Caco-2 (cell line): Measurements from ENCODE around the gene UBE2H. TPM values are rescaled to one million over a fixed set of nuclear protein-coding genes. Genes with fewer than 3 reads are reported as not detected.
A peak's percentile ranks its signal among the peaks of the same experiment; 100 is the strongest.

ENCODE experiments used
- BruUV-seq: library from RNA; stranded (reverse); fragments of 400-500 nt; replicated peaks from 2 replicates; lab custom pipeline; 2021; lab: Mats Ljungman, UMichigan
- CTCF ChIA-PET: fragments of 300-600 bp; sonication (Branson Sonifier 250); formaldehyde crosslinking; loops from one replicate; lab custom pipeline; 2022; ENCODE audit warnings: antibody characterized with exemption; lab: Charles Lee
- POLR2A ChIA-PET: fragments of 300-600 bp; sonication (Branson Sonifier 250); formaldehyde crosslinking; loops from one replicate; lab custom pipeline; 2022; ENCODE audit warnings: antibody characterized with exemption; lab: Charles Lee
- DNase-seq, 2 experiments: peaks; one replicate each; pipeline versions ENCODE4 v3.0.0 to v3.0.0-alpha.2; 2020 to 2022
- H3K27me3 ChIP-seq: replicated peaks from 2 replicates; pipeline ENCODE4 v1.6.0; 2011; ENCODE audit warnings: low read length; ENCODE audit not compliant: control insufficient read depth, insufficient read depth
- H3K36me3 ChIP-seq: 2 replicates; pipeline ENCODE4 v1.5.1; 2011; ENCODE audit warnings: low read length; ENCODE audit not compliant: control insufficient read depth, insufficient read depth
- H3K4me1 ChIP-seq: fragments of 250-450 bp; sonication (Bioruptor Pico); 2 replicates; pipeline ENCODE4 v1.5.1; 2020; ENCODE audit warnings: mild to moderate bottlenecking
- H3K4me3 ChIP-seq: 2 replicates; pipeline ENCODE4 v1.5.1; 2011; ENCODE audit warnings: low read depth, mild to moderate bottlenecking, control low read depth, low read length
- H3K9me3 ChIP-seq: fragments of 250-450 bp; sonication (Bioruptor Pico); 2 replicates; pipeline ENCODE4 v1.5.1; 2020; ENCODE audit warnings: mild to moderate bottlenecking, moderate library complexity
- H3K27ac Mint-ChIP-seq: one replicate; pipeline ENCODE4 v1.8.0; 2022; ENCODE audit warnings: mixed read lengths; ENCODE audit not compliant: unreplicated experiment
- H3K27me3 Mint-ChIP-seq: one replicate; pipeline ENCODE4 v1.8.0; 2022; ENCODE audit warnings: mixed read lengths; ENCODE audit not compliant: insufficient read depth, unreplicated experiment
- H3K36me3 Mint-ChIP-seq: one replicate; pipeline ENCODE4 v1.8.0; 2022; ENCODE audit warnings: mild to moderate bottlenecking, mixed read lengths; ENCODE audit not compliant: insufficient read depth, unreplicated experiment
- H3K4me1 Mint-ChIP-seq: one replicate; pipeline ENCODE4 v1.8.0; 2022; ENCODE audit warnings: low read depth, mixed read lengths; ENCODE audit not compliant: unreplicated experiment
- H3K4me3 Mint-ChIP-seq: one replicate; pipeline ENCODE4 v1.8.0; 2022; ENCODE audit warnings: mild to moderate bottlenecking, moderate library complexity, mixed read lengths; ENCODE audit not compliant: unreplicated experiment
- H3K9me3 Mint-ChIP-seq: one replicate; pipeline ENCODE4 v1.8.0; 2022; ENCODE audit warnings: mixed read lengths; ENCODE audit not compliant: unreplicated experiment
- intact Hi-C: fragments of 100-400 bp; cut with micrococcal nuclease; formaldehyde crosslinking; loops from one replicate; pipeline ENCODE4 v1.10.0; 2022; ENCODE audit not compliant: unreplicated experiment
- total RNA-seq: library from RNA; stranded (reverse); gene quantifications from 2 replicates; pipeline ENCODE4 v1.2.3, GENCODE V29; 2022
- TF ChIP-seq, protein P1 (sequence below), 2 experiments: fragments of 200-600 bp in 1 of 2; IDR thresholded peaks; 1 replicate in 1 of 2; 2 replicates in 1 of 2; pipeline versions ENCODE4 v1.5.1 to v1.8.0; 2011 to 2022; ENCODE audit warnings: antibody characterized with exemption in 1 of 2, control low read depth in 1 of 2, inconsistent platforms in 1 of 2, low read depth in 1 of 2, low read length in 1 of 2, mild to moderate bottlenecking in 1 of 2, moderate library complexity in 1 of 2; ENCODE audit not compliant: insufficient read depth in 1 of 2, severe bottlenecking in 1 of 2, unreplicated experiment in 1 of 2

The UBE2H gene
- total RNA-seq, 1 experiment from 2014 or later, result 35.7 TPM

DNA sequence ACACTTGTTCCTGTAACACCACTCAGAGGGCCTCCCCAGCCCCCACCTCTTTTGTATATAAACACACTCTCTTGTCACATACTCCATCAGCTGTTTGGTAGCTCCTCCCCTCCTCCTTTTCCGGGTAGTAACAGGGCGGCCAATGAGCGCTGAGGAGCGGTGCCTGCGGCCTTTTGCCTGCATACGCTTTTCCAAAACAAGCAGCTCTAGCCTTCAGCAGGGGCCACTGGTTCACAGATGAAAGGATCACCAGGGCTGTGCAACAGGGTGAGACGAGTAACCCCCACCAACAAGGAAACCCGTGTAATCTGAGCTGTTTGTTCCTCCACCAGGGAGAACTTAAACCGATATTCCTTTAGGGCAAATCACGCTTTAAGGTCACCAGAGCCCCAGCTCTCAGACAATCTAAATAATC, 3.9 kb downstream of the UBE2H start:
- POLR2A ChIA-PET, result interaction anchor here (0.5 to 1.6 kb wide), 4 partner anchors 10 to 124 kb away, joined by 4 to 20 read pairs (median 6); no protein-coding TSS in a partner anchor
- no peaks in the 10 kb centered on the region for H3K9me3 ChIP-seq
- H3K27me3 ChIP-seq, result no peaks in the 10 kb centered on the region
- H3K4me1 ChIP-seq, result peaks cover 27% of the 10 kb centered on the region
- peaks cover 14% of the 10 kb centered on the region for H3K36me3 Mint-ChIP-seq
- no peak overlapping the region for H3K27ac Mint-ChIP-seq
- H3K9me3 Mint-ChIP-seq, result no peaks in the 10 kb centered on the region
- H3K36me3 ChIP-seq, result no peaks in the 10 kb centered on the region
- CTCF ChIA-PET, result interaction anchor here (0.7 to 1.7 kb wide), 7 partner anchors 10 to 581 kb away, joined by 3 to 10 read pairs (median 4); partner anchors contain the start of gene KLHDC10
- intact Hi-C loops, result no loop called here
- H3K4me1 Mint-ChIP-seq, result no peaks in the 10 kb centered on the region
- H3K4me3 ChIP-seq, result peak overlapping the region; percentile 80
- H3K4me3 Mint-ChIP-seq, result no peak overlapping the region
- H3K27me3 Mint-ChIP-seq, result no peaks in the 10 kb centered on the region
- TF ChIP-seq, protein P1, sequence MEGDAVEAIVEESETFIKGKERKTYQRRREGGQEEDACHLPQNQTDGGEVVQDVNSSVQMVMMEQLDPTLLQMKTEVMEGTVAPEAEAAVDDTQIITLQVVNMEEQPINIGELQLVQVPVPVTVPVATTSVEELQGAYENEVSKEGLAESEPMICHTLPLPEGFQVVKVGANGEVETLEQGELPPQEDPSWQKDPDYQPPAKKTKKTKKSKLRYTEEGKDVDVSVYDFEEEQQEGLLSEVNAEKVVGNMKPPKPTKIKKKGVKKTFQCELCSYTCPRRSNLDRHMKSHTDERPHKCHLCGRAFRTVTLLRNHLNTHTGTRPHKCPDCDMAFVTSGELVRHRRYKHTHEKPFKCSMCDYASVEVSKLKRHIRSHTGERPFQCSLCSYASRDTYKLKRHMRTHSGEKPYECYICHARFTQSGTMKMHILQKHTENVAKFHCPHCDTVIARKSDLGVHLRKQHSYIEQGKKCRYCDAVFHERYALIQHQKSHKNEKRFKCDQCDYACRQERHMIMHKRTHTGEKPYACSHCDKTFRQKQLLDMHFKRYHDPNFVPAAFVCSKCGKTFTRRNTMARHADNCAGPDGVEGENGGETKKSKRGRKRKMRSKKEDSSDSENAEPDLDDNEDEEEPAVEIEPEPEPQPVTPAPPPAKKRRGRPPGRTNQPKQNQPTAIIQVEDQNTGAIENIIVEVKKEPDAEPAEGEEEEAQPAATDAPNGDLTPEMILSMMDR (IDR thresholded peaks at IDR 0.05; ENCODE audit: insufficient read depth in 1 of 2, low read depth in 1 of 2, low read length in 1 of 2, severe bottlenecking in 1 of 2, unreplicated experiment in 1 of 2), result no peak
- BruUV-seq, result no TSS peak
- DNase-seq, result peak; percentile 92 to 95

DNA sequence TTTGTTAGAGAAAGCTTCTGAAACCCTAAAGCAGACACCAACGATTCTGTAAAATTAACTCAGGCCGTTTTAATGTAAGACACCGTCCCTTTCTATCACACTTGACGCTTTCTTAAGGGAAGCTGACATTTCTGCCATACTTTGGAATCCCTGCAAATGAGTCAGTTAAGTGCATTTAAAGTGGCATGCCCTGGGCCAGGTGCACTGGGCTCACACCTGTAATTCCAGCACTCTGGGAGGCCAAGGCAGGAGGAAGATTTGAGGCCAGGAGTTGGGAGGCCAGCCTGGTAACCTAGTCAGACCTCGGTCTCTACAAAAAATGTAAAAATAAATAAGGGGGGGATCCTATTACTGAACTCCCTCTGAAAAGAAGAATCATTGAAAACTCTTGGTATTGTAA, 4.4 kb downstream of the UBE2H start:
- Histone ChIP-seq H3K27me3 (no peaks in the 10 kb centered on the region), H3K4me3 (no peak overlapping the region), H3K9me3 (no peaks in the 10 kb centered on the region), H3K36me3 (no peaks in the 10 kb centered on the region), H3K4me1 (peaks cover 27% of the 10 kb centered on the region)
- no peak for DNase-seq
- H3K27me3 Mint-ChIP-seq, result no peaks in the 10 kb centered on the region
- H3K4me1 Mint-ChIP-seq, result no peaks in the 10 kb centered on the region
- TF ChIP-seq, protein P1 (IDR thresholded peaks at IDR 0.05; ENCODE audit: insufficient read depth in 1 of 2, low read depth in 1 of 2, low read length in 1 of 2, severe bottlenecking in 1 of 2, unreplicated experiment in 1 of 2), result no peak
- intact Hi-C loops, result no loop called here
- H3K36me3 Mint-ChIP-seq, result peaks cover 14% of the 10 kb centered on the region
- no peaks in the 10 kb centered on the region for H3K9me3 Mint-ChIP-seq
- H3K27ac Mint-ChIP-seq, result no peak overlapping the region
- POLR2A ChIA-PET, result interaction anchor here (0.6 to 1.6 kb wide), 3 partner anchors 11 to 124 kb away, joined by 4 to 20 read pairs (median 5); no protein-coding TSS in a partner anchor
- no peak overlapping the region for H3K4me3 Mint-ChIP-seq
- CTCF ChIA-PET, result interaction anchor here (0.7 to 1.7 kb wide), 7 partner anchors 11 to 580 kb away, joined by 3 to 10 read pairs (median 4); no protein-coding TSS in a partner anchor
- BruUV-seq, result no TSS peak

DNA sequence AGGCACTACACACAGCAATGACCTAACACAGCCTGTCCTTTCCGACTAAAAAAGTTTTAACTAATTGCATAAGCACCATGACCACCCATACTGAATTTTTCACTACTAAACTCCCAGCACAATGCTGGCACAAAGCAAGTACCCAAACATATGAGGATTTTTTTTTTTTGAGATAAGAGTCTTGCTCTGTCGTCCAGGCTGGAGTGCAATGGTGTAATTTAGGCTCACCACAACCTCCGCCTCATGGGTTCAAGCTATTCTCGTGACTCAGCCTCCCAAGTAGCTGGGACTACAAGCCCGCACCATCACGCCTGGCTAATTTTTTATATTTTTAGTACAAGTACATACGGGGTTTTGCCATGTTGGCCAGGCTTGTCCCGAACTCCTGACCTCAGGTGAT, 5.1 kb downstream of the UBE2H start:
- Histone ChIP-seq H3K27me3 (no peaks in the 10 kb centered on the region), H3K36me3 (no peaks in the 10 kb centered on the region), H3K4me1 (peaks cover 24% of the 10 kb centered on the region), H3K4me3 (no peak overlapping the region), H3K9me3 (no peaks in the 10 kb centered on the region)
- no peak overlapping the region for H3K4me3 Mint-ChIP-seq
- no peak for DNase-seq
- H3K27ac Mint-ChIP-seq, result no peak overlapping the region
- peaks cover 12% of the 10 kb centered on the region for H3K36me3 Mint-ChIP-seq
- H3K27me3 Mint-ChIP-seq, result no peaks in the 10 kb centered on the region
- no TSS peak for BruUV-seq
- TF ChIP-seq, protein P1 (IDR thresholded peaks at IDR 0.05; ENCODE audit: insufficient read depth in 1 of 2, low read depth in 1 of 2, low read length in 1 of 2, severe bottlenecking in 1 of 2, unreplicated experiment in 1 of 2), result no peak
- ChIA-PET CTCF (interaction anchor here (1.4 kb wide), 1 partner anchor 123 kb away, joined by 4 read pairs; no protein-coding TSS in a partner anchor), POLR2A (no interaction called here)
- intact Hi-C loops, result no loop called here
- no peaks in the 10 kb centered on the region for H3K9me3 Mint-ChIP-seq
- no peaks in the 10 kb centered on the region for H3K4me1 Mint-ChIP-seq
